Activated CD8-positive, alpha-beta memory T cell treated with anti-CD3 and anti-CD28 coated beads for 4 hours (primary cell): ENCODE results near the gene NARS2.
"Not testable (repeated sequence)": the region's sequence is repeated elsewhere in the genome, so short reads cannot be mapped to it uniquely, and the experiment has no call there.

Experiments used
- DNase-seq, 2 donors: peaks; one replicate each; pipeline ENCODE4 v3.0.0-alpha.2; 2020; ENCODE audit warnings: low read depth in 2 of 2

Gene NARS2

GRCh38 chr11:78576549-78577097 is 2.0 kb upstream of the NARS2 start:
- no peak for DNase-seq

- DNase-seq = no peak
These were observed 814 bp upstream of the NARS2 start for GRCh38 chr11:78575478-78575877.

GRCh38 chr11:78573681-78574080 is 983 bp downstream of the NARS2 start:
- DNase-seq = no peak

GRCh38 chr11:78573271-78573670 is 1.4 kb downstream of the NARS2 start:
- no peak for DNase-seq

- no peak for DNase-seq
These were observed 2.3 kb downstream of the NARS2 start for GRCh38 chr11:78572394-78572793.

GRCh38 chr11:78570031-78570430 is 4.6 kb downstream of the NARS2 start:
- DNase-seq = no peak

GRCh38 chr11:78567209-78567608 is 7.5 kb downstream of the NARS2 start:
- no peak for DNase-seq

GRCh38 chr11:78564490-78565467 is 9.9 kb downstream of the NARS2 start:
- DNase-seq = no peak

GRCh38 chr11:78564037-78564436 is 10.6 kb downstream of the NARS2 start:
- DNase-seq = not testable (repeated sequence)

GRCh38 chr11:78563090-78563489 is 11.6 kb downstream of the NARS2 start:
- not testable (repeated sequence) for DNase-seq

GRCh38 chr11:78562398-78562797 is 12.3 kb downstream of the NARS2 start:
- DNase-seq = no peak

- DNase-seq = no peak
These were observed 13.7 kb downstream of the NARS2 start for GRCh38 chr11:78560826-78561484.

- DNase-seq = no peak
These were observed 14.5 kb downstream of the NARS2 start for GRCh38 chr11:78560153-78560552.

GRCh38 chr11:78557236-78557635 is 17.4 kb downstream of the NARS2 start:
- no peak for DNase-seq

- DNase-seq = no peak
These were observed 19.1 kb downstream of the NARS2 start for GRCh38 chr11:78555592-78555991.

GRCh38 chr11:78552881-78553280 is 21.8 kb downstream of the NARS2 start:
- no peak for DNase-seq

- not testable (repeated sequence) for DNase-seq
These were observed 22.5 kb downstream of the NARS2 start for GRCh38 chr11:78552139-78552538.

GRCh38 chr11:78551066-78551465 is 23.6 kb downstream of the NARS2 start:
- DNase-seq = no peak

GRCh38 chr11:78549624-78550409 is 24.8 kb downstream of the NARS2 start:
- DNase-seq = no peak

- no peak for DNase-seq
These were observed 25.6 kb downstream of the NARS2 start for GRCh38 chr11:78548911-78549590.
